IMR-90 (cell line): Measurements from ENCODE around the gene ZYG11B. TPM values are rescaled to one million over a fixed set of nuclear protein-coding genes. Genes with fewer than 3 reads are reported as not detected.

Source experiments
- ATAC-seq: fragments of 200-7000 bp; cut with Tn5 transposase; 2 replicates; pipeline ENCODE4 v1.9.1; 2020; ENCODE audit warnings: low read depth, mild to moderate bottlenecking, moderate library complexity
- BruUV-seq: library from RNA; stranded (reverse); fragments of 400-500 nt; replicated peaks from 2 replicates; lab custom pipeline; 2021; lab: Mats Ljungman, UMichigan
- CTCF ChIA-PET: fragments of 300-600 bp; formaldehyde crosslinking; extraction: SDS; loops from one replicate; lab custom pipeline; 2021; ENCODE audit warnings: antibody characterized with exemption; lab: Yijun Ruan, JAX
- POLR2A ChIA-PET: fragments of 300-600 bp; sonication (Branson Sonifier 250); formaldehyde crosslinking; loops from one replicate; lab custom pipeline; 2022; ENCODE audit warnings: antibody characterized with exemption; ENCODE audit not compliant: unreplicated experiment; lab: Charles Lee
- DNase-seq: peaks from one replicate; pipeline ENCODE4 v3.0.0; 2013
- H2AFZ ChIP-seq: replicated peaks from 2 replicates; pipeline ENCODE3; 2013; ENCODE audit warnings: low read length, mild to moderate bottlenecking; ENCODE audit not compliant: poor library complexity
- H2AK5ac ChIP-seq: 2 replicates; pipeline ENCODE4 v1.6.1; 2013; ENCODE audit warnings: low read depth, low read length, inconsistent platforms
- H2AK9ac ChIP-seq: replicated peaks from 2 replicates; pipeline ENCODE3; 2013; ENCODE audit warnings: mild to moderate bottlenecking, low read depth, low read length, moderate library complexity; ENCODE audit not compliant: poor library complexity
- H2BK120ac ChIP-seq: 2 replicates; pipeline ENCODE4 v1.6.1; 2013; ENCODE audit warnings: low read depth, low read length, inconsistent platforms
- H2BK15ac ChIP-seq: 3 replicates; pipeline ENCODE4 v1.6.1; 2013; ENCODE audit warnings: low read depth, low read length, inconsistent platforms
- H2BK20ac ChIP-seq: 2 replicates; pipeline ENCODE4 v1.6.1; 2013; ENCODE audit warnings: low read depth, mild to moderate bottlenecking, inconsistent platforms, low read length, moderate library complexity
- H2BK5ac ChIP-seq: 2 replicates; pipeline ENCODE4 v1.6.1; 2013; ENCODE audit warnings: mild to moderate bottlenecking, low read depth, low read length, inconsistent platforms; ENCODE audit not compliant: poor library complexity, severe bottlenecking
- H3K14ac ChIP-seq: replicated peaks from 2 replicates; pipeline ENCODE4 v1.6.1; 2013; ENCODE audit warnings: low read depth, low read length, inconsistent platforms
- H3K18ac ChIP-seq: 2 replicates; pipeline ENCODE4 v1.6.1; 2013; ENCODE audit warnings: low read depth, low read length, control low read depth
- H3K23ac ChIP-seq: 2 replicates; pipeline ENCODE4 v1.6.1; 2013; ENCODE audit warnings: low read depth, low read length, inconsistent platforms
- H3K27ac ChIP-seq: 2 replicates; pipeline ENCODE4 v1.5.1; 2013; ENCODE audit warnings: mild to moderate bottlenecking, control low read depth, low read length; ENCODE audit not compliant: insufficient read depth
- H3K27me3 ChIP-seq: 2 replicates; pipeline ENCODE4 v1.6.1; 2013; ENCODE audit warnings: low read length; ENCODE audit not compliant: control insufficient read depth, insufficient read depth
- H3K36me3 ChIP-seq: 2 replicates; pipeline ENCODE4 v1.6.1; 2013; ENCODE audit warnings: low read length, mixed read lengths; ENCODE audit not compliant: control insufficient read depth, insufficient read depth
- H3K4ac ChIP-seq: 2 replicates; pipeline ENCODE4 v1.6.1; 2013; ENCODE audit warnings: low read depth, low read length, inconsistent platforms
- H3K4me1 ChIP-seq: 2 replicates; pipeline ENCODE4 v1.6.1; 2013; ENCODE audit warnings: low read length, mixed read lengths; ENCODE audit not compliant: control insufficient read depth, insufficient read depth
- H3K4me2 ChIP-seq: 2 replicates; pipeline ENCODE4 v1.6.1; 2013; ENCODE audit warnings: low read depth, mild to moderate bottlenecking, control low read depth, low read length, moderate library complexity
- H3K4me3 ChIP-seq: 2 replicates; pipeline ENCODE4 v1.5.1; 2013; ENCODE audit warnings: low read depth, mild to moderate bottlenecking, control low read depth, low read length, moderate library complexity; ENCODE audit not compliant: insufficient read depth
- H3K56ac ChIP-seq: 2 replicates; pipeline ENCODE4 v1.6.1; 2013; ENCODE audit warnings: low read length, inconsistent platforms; ENCODE audit not compliant: insufficient read depth; ENCODE audit errors: extremely low read depth
- H3K79me1 ChIP-seq, 2 experiments: 2 replicates each; pipeline ENCODE4 v1.6.1; 2013; ENCODE audit warnings: low read length in 2 of 2, inconsistent platforms in 1 of 2, low read depth in 1 of 2
- H3K9ac ChIP-seq: 2 replicates; pipeline ENCODE4 v1.6.1; 2013; ENCODE audit warnings: low read depth, low read length, control low read depth
- H3K9me1 ChIP-seq: 2 replicates; pipeline ENCODE4 v1.6.1; 2013; ENCODE audit warnings: low read length, inconsistent platforms; ENCODE audit not compliant: insufficient read depth
- H3K9me3 ChIP-seq: 2 replicates; pipeline ENCODE4 v1.6.1; 2013; ENCODE audit warnings: low read length; ENCODE audit not compliant: control insufficient read depth, insufficient read depth
- H4K20me1 ChIP-seq: 2 replicates; pipeline ENCODE4 v1.6.1; 2013; ENCODE audit warnings: low read length, inconsistent platforms; ENCODE audit not compliant: insufficient read depth
- H4K5ac ChIP-seq: 2 replicates; pipeline ENCODE4 v1.6.1; 2013; ENCODE audit warnings: mild to moderate bottlenecking, low read depth, low read length, control low read depth
- H4K8ac ChIP-seq, 2 experiments: 2 replicates each; pipeline ENCODE4 v1.6.1; 2013; ENCODE audit warnings: low read depth in 2 of 2, low read length in 2 of 2, control low read depth in 1 of 2, inconsistent platforms in 1 of 2
- H4K91ac ChIP-seq: 2 replicates; pipeline ENCODE4 v1.6.1; 2013; ENCODE audit warnings: low read depth, low read length, inconsistent platforms; ENCODE audit not compliant: insufficient read depth
- CEBPB ChIP-seq: IDR thresholded peaks from 2 replicates; pipeline ENCODE4 v1.6.1; 2012; ENCODE audit warnings: low read depth, low read length, improper control_type of control experiment
- MAZ ChIP-seq: IDR thresholded peaks from 2 replicates; pipeline ENCODE4 v1.6.1; 2012; ENCODE audit warnings: low read depth, mild to moderate bottlenecking, low read length, improper control_type of control experiment, moderate library complexity, borderline replicate concordance
- MXI1 ChIP-seq: IDR thresholded peaks from 2 replicates; pipeline ENCODE4 v1.6.1; 2012; ENCODE audit warnings: low read depth, mild to moderate bottlenecking, low read length, moderate library complexity, borderline replicate concordance
- NFE2L2 ChIP-seq: fragments of 150-350 bp; IDR thresholded peaks from 2 replicates; pipeline ENCODE4 v1.6.1; 2016; ENCODE audit warnings: low read depth, mild to moderate bottlenecking, low read length
- POLR2A ChIP-seq: IDR thresholded peaks from 2 replicates; pipeline ENCODE4 v1.6.1; 2012; ENCODE audit warnings: mild to moderate bottlenecking, low read depth, low read length
- RAD21 ChIP-seq: IDR thresholded peaks from 2 replicates; pipeline ENCODE4 v1.6.1; 2012; ENCODE audit warnings: low read length, improper control_type of control experiment
- RFX5 ChIP-seq: IDR thresholded peaks from 2 replicates; pipeline ENCODE4 v1.8.0; 2012; ENCODE audit warnings: low read depth, mild to moderate bottlenecking, low read length, moderate library complexity
- WGBS, 2 experiments: methylation state at CpG; one replicate each; pipeline versions ENCODE4 v1.1.5 to v1.1.7; 2013; ENCODE audit warnings: missing lambda C conversion rate in 2 of 2; ENCODE audit not compliant: insufficient read length in 1 of 2; ENCODE audit errors: extremely low coverage in 2 of 2; 5-methylcytosine and 5-hydroxymethylcytosine counted together
- dilution Hi-C: fragments of 300-500 bp; cut with HindIII; formaldehyde crosslinking; loops from one replicate; pipeline ENCODE4 v1.14.3; 2018; ENCODE audit warnings: low sequenced_read_pairs; ENCODE audit not compliant: unreplicated experiment
- in situ Hi-C: fragments of 300-500 bp; cut with MboI; formaldehyde crosslinking; loops from 3 replicates; pipeline ENCODE4 v1.14.3; 2019; ENCODE audit warnings: low sequenced_read_pairs, inconsistent platforms, mixed read lengths
- intact Hi-C: fragments of 100-400 bp; cut with micrococcal nuclease; formaldehyde crosslinking; loops from 2 replicates; pipeline ENCODE4 v1.10.0; 2022
- polyA plus RNA-seq, 3 experiments: library from polyadenylated mRNA; depleted of rRNA; stranded (reverse); fragments of >200 nt; gene quantifications; 2 replicates each; pipeline ENCODE4 v1.2.3, GENCODE V29; 2012; ENCODE audit warnings: low replicate concordance in 1 of 3
- total RNA-seq: library from RNA; depleted of rRNA; stranded (reverse); fragments of >200 nt; gene quantifications from 2 replicates; pipeline ENCODE4 v1.2.3, GENCODE V29; 2012
- TF ChIP-seq, protein P1 (sequence below): fragments of 150-350 bp; IDR thresholded peaks from 2 replicates; pipeline ENCODE4 v1.6.1; 2017; ENCODE audit warnings: mild to moderate bottlenecking, antibody characterized with exemption, low read length, low read depth

The ZYG11B gene
- total and polyA plus RNA-seq, 2 of the 4 experiments (the other 2 are of a cell fraction): 8.1 to 55.2 TPM

- TF ChIP-seq RAD21: no peak
Measured at GRCh38 chr1:52727956-52728656, 1.9 kb downstream of the ZYG11B start (continued).

- no peak overlapping the region for H4K8ac ChIP-seq
- no peak overlapping the region for H3K18ac ChIP-seq
- H3K4me1 ChIP-seq: peaks cover 2% of the 10 kb centered on the region
- no peak overlapping the region for H3K4ac ChIP-seq
- TF ChIP-seq NFE2L2 (no peak), MAZ (no peak), RFX5 (no peak), MXI1 (no peak), POLR2A (no peak), CEBPB (no peak), RAD21 (no peak)
- TF ChIP-seq, protein P1, sequence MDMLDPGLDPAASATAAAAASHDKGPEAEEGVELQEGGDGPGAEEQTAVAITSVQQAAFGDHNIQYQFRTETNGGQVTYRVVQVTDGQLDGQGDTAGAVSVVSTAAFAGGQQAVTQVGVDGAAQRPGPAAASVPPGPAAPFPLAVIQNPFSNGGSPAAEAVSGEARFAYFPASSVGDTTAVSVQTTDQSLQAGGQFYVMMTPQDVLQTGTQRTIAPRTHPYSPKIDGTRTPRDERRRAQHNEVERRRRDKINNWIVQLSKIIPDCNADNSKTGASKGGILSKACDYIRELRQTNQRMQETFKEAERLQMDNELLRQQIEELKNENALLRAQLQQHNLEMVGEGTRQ: no peak
- H3K4me3 ChIP-seq: no peak overlapping the region
- no peak overlapping the region for H2BK120ac ChIP-seq
- no peak overlapping the region for H2AK5ac ChIP-seq
- no TSS peak for BruUV-seq
- H4K91ac ChIP-seq: no peak overlapping the region
- no peaks in the 10 kb centered on the region for H3K27me3 ChIP-seq
- DNase-seq (no peak), ATAC-seq (no peak)
- intact Hi-C loops: no loop called here
- H3K56ac ChIP-seq: no peak overlapping the region
- H3K36me3 ChIP-seq: peaks cover 1% of the 10 kb centered on the region; the same call in 1 of the 2 replicates
- ChIA-PET CTCF (interaction anchor here (1.0 kb wide), 1 partner anchor 15 kb away, joined by 3 read pairs; no protein-coding TSS in a partner anchor), POLR2A (no interaction called here)
- no peaks in the 10 kb centered on the region for H3K9me3 ChIP-seq
- dilution Hi-C loops: no loop called here
- peaks cover 8% of the 10 kb centered on the region; the same call in 1 of the 2 replicates for H3K9me1 ChIP-seq
- H2BK15ac ChIP-seq: no peak overlapping the region
- no peak overlapping the region for H3K23ac ChIP-seq
- H3K79me1 ChIP-seq: peaks cover 15 to 72% of the 10 kb centered on the region in 2 experiments
- no CpG with 5 or more reads among the region's 3 CpGs for WGBS, 2 experiments
- H4K20me1 ChIP-seq: peaks cover 54% of the 10 kb centered on the region
- no peak overlapping the region for H2AK9ac ChIP-seq
- no peak overlapping the region for H3K27ac ChIP-seq
- in situ Hi-C loops: no loop called here
- no peak overlapping the region for H2AFZ ChIP-seq
- H2BK20ac ChIP-seq: no peak overlapping the region
- no peak overlapping the region for H4K5ac ChIP-seq
- no peak overlapping the region for H2BK5ac ChIP-seq
- no peak overlapping the region for H3K14ac ChIP-seq
- H3K4me2 ChIP-seq: no peak overlapping the region
- H3K9ac ChIP-seq: no peak overlapping the region
Measured at GRCh38 chr1:52733368-52733767, 7.1 kb downstream of the ZYG11B start.
